GM19239 (cell line): ENCODE data around the gene ARHGEF17.

ENCODE experiments used
- DNase-seq: peaks from one replicate; pipeline ENCODE4 v3.0.0; 2011; ENCODE audit warnings: low spot score; ENCODE audit not compliant: insufficient read length
- FAIRE-seq: peaks from 2 replicates; lab custom pipeline; 2011; peaks lifted over from hg19 to GRCh38; lab: Jason Lieb, UNC

The ARHGEF17 gene

GRCh38 chr11:73291781-73292524 is 16.1 kb upstream of the ARHGEF17 start:
- DNase-seq = no peak
- FAIRE-seq = no peak

GRCh38 chr11:73292525-73292894 is 15.6 kb upstream of the ARHGEF17 start:
- FAIRE-seq = no peak
- no peak for DNase-seq

GRCh38 chr11:73293356-73293936 is 14.6 kb upstream of the ARHGEF17 start:
- no peak for FAIRE-seq

GRCh38 chr11:73294604-73295003 is 13.5 kb upstream of the ARHGEF17 start:
- FAIRE-seq (no peak), DNase-seq (no peak)

More at GRCh38 chr11:73293356-73293936, 14.6 kb upstream of the ARHGEF17 start:
- DNase-seq = no peak

GRCh38 chr11:73295241-73295995 is 12.7 kb upstream of the ARHGEF17 start:
- DNase-seq = peak; percentile 70
- FAIRE-seq = peak; percentile 92

- DNase-seq (no peak), FAIRE-seq (no peak)
Measured at GRCh38 chr11:73295996-73296318, 12.1 kb upstream of the ARHGEF17 start.

GRCh38 chr11:73296501-73297230 is 11.4 kb upstream of the ARHGEF17 start:
- DNase-seq = no peak
- FAIRE-seq = no peak

GRCh38 chr11:73297231-73297590 is 10.9 kb upstream of the ARHGEF17 start:
- FAIRE-seq = no peak
- DNase-seq = no peak

GRCh38 chr11:73297702-73298101 is 10.4 kb upstream of the ARHGEF17 start:
- DNase-seq (no peak), FAIRE-seq (no peak)

- FAIRE-seq = no peak
- no peak for DNase-seq
Measured at GRCh38 chr11:73298233-73298632, 9.8 kb upstream of the ARHGEF17 start.

GRCh38 chr11:73299751-73300150 is 8.3 kb upstream of the ARHGEF17 start:
- FAIRE-seq (no peak), DNase-seq (no peak)

GRCh38 chr11:73306069-73306841 is 1.8 kb upstream of the ARHGEF17 start:
- DNase-seq = no peak

GRCh38 chr11:73306977-73307322 is 1.1 kb upstream of the ARHGEF17 start:
- DNase-seq = no peak
- FAIRE-seq = no peak

More at GRCh38 chr11:73306069-73306841, 1.8 kb upstream of the ARHGEF17 start:
- FAIRE-seq = no peak

GRCh38 chr11:73307323-73308002 is 613 bp upstream of the ARHGEF17 start:
- peak; percentile 88 for DNase-seq
- peak; percentile 98 for FAIRE-seq

- FAIRE-seq = no peak
- DNase-seq = no peak
Measured at GRCh38 chr11:73308961-73309919, 1.2 kb downstream of the ARHGEF17 start.

GRCh38 chr11:73310076-73310475 is 2.0 kb downstream of the ARHGEF17 start:
- FAIRE-seq (no peak), DNase-seq (no peak)

GRCh38 chr11:73310661-73311393 is 2.8 kb downstream of the ARHGEF17 start:
- no peak for DNase-seq
- FAIRE-seq = no peak

- no peak for FAIRE-seq
- no peak for DNase-seq
Measured at GRCh38 chr11:73311394-73311869, 3.4 kb downstream of the ARHGEF17 start.
